IMR-90 (cell line): Measurements from ENCODE around the gene P2RX5. TPM values are rescaled to one million over a fixed set of nuclear protein-coding genes. Genes with fewer than 3 reads are reported as not detected.

Source experiments
- ATAC-seq: fragments of 200-7000 bp; cut with Tn5 transposase; 2 replicates; pipeline ENCODE4 v1.9.1; 2020; ENCODE audit warnings: low read depth, mild to moderate bottlenecking, moderate library complexity
- BruUV-seq: library from RNA; stranded (reverse); fragments of 400-500 nt; replicated peaks from 2 replicates; lab custom pipeline; 2021; lab: Mats Ljungman, UMichigan
- CTCF ChIA-PET: fragments of 300-600 bp; formaldehyde crosslinking; extraction: SDS; loops from one replicate; lab custom pipeline; 2021; ENCODE audit warnings: antibody characterized with exemption; lab: Yijun Ruan, JAX
- POLR2A ChIA-PET: fragments of 300-600 bp; sonication (Branson Sonifier 250); formaldehyde crosslinking; loops from one replicate; lab custom pipeline; 2022; ENCODE audit warnings: antibody characterized with exemption; ENCODE audit not compliant: unreplicated experiment; lab: Charles Lee
- DNase-seq: peaks from one replicate; pipeline ENCODE4 v3.0.0; 2013
- H2AFZ ChIP-seq: replicated peaks from 2 replicates; pipeline ENCODE3; 2013; ENCODE audit warnings: low read length, mild to moderate bottlenecking; ENCODE audit not compliant: poor library complexity
- H2AK5ac ChIP-seq: 2 replicates; pipeline ENCODE4 v1.6.1; 2013; ENCODE audit warnings: low read depth, low read length, inconsistent platforms
- H2AK9ac ChIP-seq: replicated peaks from 2 replicates; pipeline ENCODE3; 2013; ENCODE audit warnings: mild to moderate bottlenecking, low read depth, low read length, moderate library complexity; ENCODE audit not compliant: poor library complexity
- H2BK120ac ChIP-seq: 2 replicates; pipeline ENCODE4 v1.6.1; 2013; ENCODE audit warnings: low read depth, low read length, inconsistent platforms
- H2BK15ac ChIP-seq: 3 replicates; pipeline ENCODE4 v1.6.1; 2013; ENCODE audit warnings: low read depth, low read length, inconsistent platforms
- H2BK20ac ChIP-seq: 2 replicates; pipeline ENCODE4 v1.6.1; 2013; ENCODE audit warnings: low read depth, mild to moderate bottlenecking, inconsistent platforms, low read length, moderate library complexity
- H2BK5ac ChIP-seq: 2 replicates; pipeline ENCODE4 v1.6.1; 2013; ENCODE audit warnings: mild to moderate bottlenecking, low read depth, low read length, inconsistent platforms; ENCODE audit not compliant: poor library complexity, severe bottlenecking
- H3K14ac ChIP-seq: replicated peaks from 2 replicates; pipeline ENCODE4 v1.6.1; 2013; ENCODE audit warnings: low read depth, low read length, inconsistent platforms
- H3K18ac ChIP-seq: 2 replicates; pipeline ENCODE4 v1.6.1; 2013; ENCODE audit warnings: low read depth, low read length, control low read depth
- H3K23ac ChIP-seq: 2 replicates; pipeline ENCODE4 v1.6.1; 2013; ENCODE audit warnings: low read depth, low read length, inconsistent platforms
- H3K27ac ChIP-seq: 2 replicates; pipeline ENCODE4 v1.5.1; 2013; ENCODE audit warnings: mild to moderate bottlenecking, control low read depth, low read length; ENCODE audit not compliant: insufficient read depth
- H3K27me3 ChIP-seq: 2 replicates; pipeline ENCODE4 v1.6.1; 2013; ENCODE audit warnings: low read length; ENCODE audit not compliant: control insufficient read depth, insufficient read depth
- H3K36me3 ChIP-seq: 2 replicates; pipeline ENCODE4 v1.6.1; 2013; ENCODE audit warnings: low read length, mixed read lengths; ENCODE audit not compliant: control insufficient read depth, insufficient read depth
- H3K4ac ChIP-seq: 2 replicates; pipeline ENCODE4 v1.6.1; 2013; ENCODE audit warnings: low read depth, low read length, inconsistent platforms
- H3K4me1 ChIP-seq: 2 replicates; pipeline ENCODE4 v1.6.1; 2013; ENCODE audit warnings: low read length, mixed read lengths; ENCODE audit not compliant: control insufficient read depth, insufficient read depth
- H3K4me2 ChIP-seq: 2 replicates; pipeline ENCODE4 v1.6.1; 2013; ENCODE audit warnings: low read depth, mild to moderate bottlenecking, control low read depth, low read length, moderate library complexity
- H3K4me3 ChIP-seq: 2 replicates; pipeline ENCODE4 v1.5.1; 2013; ENCODE audit warnings: low read depth, mild to moderate bottlenecking, control low read depth, low read length, moderate library complexity; ENCODE audit not compliant: insufficient read depth
- H3K56ac ChIP-seq: 2 replicates; pipeline ENCODE4 v1.6.1; 2013; ENCODE audit warnings: low read length, inconsistent platforms; ENCODE audit not compliant: insufficient read depth; ENCODE audit errors: extremely low read depth
- H3K79me1 ChIP-seq, 2 experiments: 2 replicates each; pipeline ENCODE4 v1.6.1; 2013; ENCODE audit warnings: low read length in 2 of 2, inconsistent platforms in 1 of 2, low read depth in 1 of 2
- H3K9ac ChIP-seq: 2 replicates; pipeline ENCODE4 v1.6.1; 2013; ENCODE audit warnings: low read depth, low read length, control low read depth
- H3K9me1 ChIP-seq: 2 replicates; pipeline ENCODE4 v1.6.1; 2013; ENCODE audit warnings: low read length, inconsistent platforms; ENCODE audit not compliant: insufficient read depth
- H3K9me3 ChIP-seq: 2 replicates; pipeline ENCODE4 v1.6.1; 2013; ENCODE audit warnings: low read length; ENCODE audit not compliant: control insufficient read depth, insufficient read depth
- H4K20me1 ChIP-seq: 2 replicates; pipeline ENCODE4 v1.6.1; 2013; ENCODE audit warnings: low read length, inconsistent platforms; ENCODE audit not compliant: insufficient read depth
- H4K5ac ChIP-seq: 2 replicates; pipeline ENCODE4 v1.6.1; 2013; ENCODE audit warnings: mild to moderate bottlenecking, low read depth, low read length, control low read depth
- H4K8ac ChIP-seq, 2 experiments: 2 replicates each; pipeline ENCODE4 v1.6.1; 2013; ENCODE audit warnings: low read depth in 2 of 2, low read length in 2 of 2, control low read depth in 1 of 2, inconsistent platforms in 1 of 2
- H4K91ac ChIP-seq: 2 replicates; pipeline ENCODE4 v1.6.1; 2013; ENCODE audit warnings: low read depth, low read length, inconsistent platforms; ENCODE audit not compliant: insufficient read depth
- CHD1 ChIP-seq: IDR thresholded peaks from 2 replicates; pipeline ENCODE4 v1.6.1; 2012; ENCODE audit warnings: low read depth, low read length, improper control_type of control experiment
- MAZ ChIP-seq: IDR thresholded peaks from 2 replicates; pipeline ENCODE4 v1.6.1; 2012; ENCODE audit warnings: low read depth, mild to moderate bottlenecking, low read length, improper control_type of control experiment, moderate library complexity, borderline replicate concordance
- MXI1 ChIP-seq: IDR thresholded peaks from 2 replicates; pipeline ENCODE4 v1.6.1; 2012; ENCODE audit warnings: low read depth, mild to moderate bottlenecking, low read length, moderate library complexity, borderline replicate concordance
- NFE2L2 ChIP-seq: fragments of 150-350 bp; IDR thresholded peaks from 2 replicates; pipeline ENCODE4 v1.6.1; 2016; ENCODE audit warnings: low read depth, mild to moderate bottlenecking, low read length
- POLR2A ChIP-seq: IDR thresholded peaks from 2 replicates; pipeline ENCODE4 v1.6.1; 2012; ENCODE audit warnings: mild to moderate bottlenecking, low read depth, low read length
- RAD21 ChIP-seq: IDR thresholded peaks from 2 replicates; pipeline ENCODE4 v1.6.1; 2012; ENCODE audit warnings: low read length, improper control_type of control experiment
- RFX5 ChIP-seq: IDR thresholded peaks from 2 replicates; pipeline ENCODE4 v1.8.0; 2012; ENCODE audit warnings: low read depth, mild to moderate bottlenecking, low read length, moderate library complexity
- SMC3 ChIP-seq: fragments of 150-350 bp; IDR thresholded peaks from 2 replicates; pipeline ENCODE4 v1.6.1; 2016; ENCODE audit warnings: low read depth, mild to moderate bottlenecking, antibody characterized with exemption, low read length, moderate library complexity
- whole genome bisulfite sequencing, 2 experiments: methylation state at CpG; one replicate each; pipeline versions ENCODE4 v1.1.5 to v1.1.7; 2013; ENCODE audit warnings: missing lambda C conversion rate in 2 of 2; ENCODE audit not compliant: insufficient read length in 1 of 2; ENCODE audit errors: extremely low coverage in 2 of 2; 5-methylcytosine and 5-hydroxymethylcytosine counted together
- dilution Hi-C: fragments of 300-500 bp; cut with HindIII; formaldehyde crosslinking; loops from one replicate; pipeline ENCODE4 v1.14.3; 2018; ENCODE audit warnings: low sequenced_read_pairs; ENCODE audit not compliant: unreplicated experiment
- in situ Hi-C: fragments of 300-500 bp; cut with MboI; formaldehyde crosslinking; loops from 3 replicates; pipeline ENCODE4 v1.14.3; 2019; ENCODE audit warnings: low sequenced_read_pairs, inconsistent platforms, mixed read lengths
- intact Hi-C: fragments of 100-400 bp; cut with micrococcal nuclease; formaldehyde crosslinking; loops from 2 replicates; pipeline ENCODE4 v1.10.0; 2022
- polyA plus RNA-seq, 3 experiments: library from polyadenylated mRNA; depleted of rRNA; stranded (reverse); fragments of >200 nt; gene quantifications; 2 replicates each; pipeline ENCODE4 v1.2.3, GENCODE V29; 2012; ENCODE audit warnings: low replicate concordance in 1 of 3
- total RNA-seq: library from RNA; depleted of rRNA; stranded (reverse); fragments of >200 nt; gene quantifications from 2 replicates; pipeline ENCODE4 v1.2.3, GENCODE V29; 2012
- TF ChIP-seq, protein P1 (sequence below): fragments of 150-350 bp; IDR thresholded peaks from 2 replicates; pipeline ENCODE4 v1.6.1; 2017; ENCODE audit warnings: mild to moderate bottlenecking, antibody characterized with exemption, low read length, low read depth
- TF ChIP-seq, protein P2 (sequence below): fragments of 150-350 bp; IDR thresholded peaks from 2 replicates; pipeline ENCODE4 v1.6.1; 2016; ENCODE audit warnings: low read depth, mild to moderate bottlenecking, low read length, moderate library complexity, borderline replicate concordance

The P2RX5 gene
- total and polyA plus RNA-seq, 2 of the 4 experiments (the other 2 are of a cell fraction), result 1.8 to 3.7 TPM

- TF ChIP-seq SMC3, result no peak
- TF ChIP-seq MXI1, result peak; percentile 96
- TF ChIP-seq NFE2L2, result no peak
Observed at GRCh38 chr17:3723556-3724377, 27.8 kb upstream of the P2RX5 start, which contains the start of gene HASPIN (continued).

GRCh38 chr17:3723188-3723555, 27.2 kb upstream of the P2RX5 start:
- H2BK20ac ChIP-seq, result no peak overlapping the region
- peak overlapping the region; percentile 98 for H3K9ac ChIP-seq
- DNase-seq (no peak), ATAC-seq (no peak; the same call in 1 of the 2 replicates)
- H3K4me2 ChIP-seq, result peak overlapping the region; percentile 97
- BruUV-seq, result TSS peak; percentile 63
- TF ChIP-seq, protein P1, sequence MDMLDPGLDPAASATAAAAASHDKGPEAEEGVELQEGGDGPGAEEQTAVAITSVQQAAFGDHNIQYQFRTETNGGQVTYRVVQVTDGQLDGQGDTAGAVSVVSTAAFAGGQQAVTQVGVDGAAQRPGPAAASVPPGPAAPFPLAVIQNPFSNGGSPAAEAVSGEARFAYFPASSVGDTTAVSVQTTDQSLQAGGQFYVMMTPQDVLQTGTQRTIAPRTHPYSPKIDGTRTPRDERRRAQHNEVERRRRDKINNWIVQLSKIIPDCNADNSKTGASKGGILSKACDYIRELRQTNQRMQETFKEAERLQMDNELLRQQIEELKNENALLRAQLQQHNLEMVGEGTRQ, result no peak
- no peak for TF ChIP-seq POLR2A
- no peak for TF ChIP-seq NFE2L2
- TF ChIP-seq MXI1, result no peak
- no peak for TF ChIP-seq RAD21
- no peak for TF ChIP-seq MAZ
- TF ChIP-seq RFX5, result no peak
- TF ChIP-seq SMC3, result no peak
- TF ChIP-seq, protein P2, sequence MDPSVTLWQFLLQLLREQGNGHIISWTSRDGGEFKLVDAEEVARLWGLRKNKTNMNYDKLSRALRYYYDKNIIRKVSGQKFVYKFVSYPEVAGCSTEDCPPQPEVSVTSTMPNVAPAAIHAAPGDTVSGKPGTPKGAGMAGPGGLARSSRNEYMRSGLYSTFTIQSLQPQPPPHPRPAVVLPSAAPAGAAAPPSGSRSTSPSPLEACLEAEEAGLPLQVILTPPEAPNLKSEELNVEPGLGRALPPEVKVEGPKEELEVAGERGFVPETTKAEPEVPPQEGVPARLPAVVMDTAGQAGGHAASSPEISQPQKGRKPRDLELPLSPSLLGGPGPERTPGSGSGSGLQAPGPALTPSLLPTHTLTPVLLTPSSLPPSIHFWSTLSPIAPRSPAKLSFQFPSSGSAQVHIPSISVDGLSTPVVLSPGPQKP, result no peak
- TF ChIP-seq CHD1, result no peak
- peaks cover 2% of the 10 kb centered on the region for H3K36me3 ChIP-seq
- ChIA-PET CTCF (interaction anchor here (1.4 kb wide), 1 partner anchor 14 kb away, joined by 9 read pairs; no protein-coding TSS in a partner anchor), POLR2A (no interaction called here)
- peak overlapping the region; percentile 94 for H3K4me3 ChIP-seq
- peaks cover 16% of the 10 kb centered on the region for H4K20me1 ChIP-seq
- H2BK120ac ChIP-seq, result peak overlapping the region; percentile 73; the same call in 1 of the 2 replicates
- peak overlapping the region; percentile 90 for H2AK5ac ChIP-seq
- peak overlapping the region; percentile 98 for H2BK5ac ChIP-seq
- 0% methylated on average over 5 of the region's 13 CpGs; no CpG with 5 or more reads in 1 of the 2 experiments for WGBS, 2 experiments
- H4K91ac ChIP-seq, result peak overlapping the region; percentile 99
- peaks cover 20% of the 10 kb centered on the region for H3K4me1 ChIP-seq
- H3K4ac ChIP-seq, result peak overlapping the region; percentile 98
- H3K18ac ChIP-seq, result peak overlapping the region; percentile 98
- peaks cover 8% of the 10 kb centered on the region for H3K9me1 ChIP-seq
- peak overlapping the region; percentile 92 to 100 for H4K8ac ChIP-seq
- peak overlapping the region; percentile 98 for H3K14ac ChIP-seq
- H2BK15ac ChIP-seq, result peak overlapping the region; percentile 86; the same call in 1 of the 3 replicates
- peak overlapping the region; percentile 95; the same call in 1 of the 2 replicates for H3K23ac ChIP-seq
- H3K56ac ChIP-seq, result peak overlapping the region; percentile 88
- H2AFZ ChIP-seq, result peak overlapping the region; percentile 98
- no peaks in the 10 kb centered on the region for H3K9me3 ChIP-seq
- in situ Hi-C loops, result no loop called here
- peak overlapping the region; percentile 98 for H4K5ac ChIP-seq
- no peaks in the 10 kb centered on the region for H3K27me3 ChIP-seq
- H3K79me1 ChIP-seq, result peaks cover 20 to 61% of the 10 kb centered on the region in 2 experiments
- peak overlapping the region; percentile 98 for H3K27ac ChIP-seq
- dilution Hi-C loops, result no loop called here
- intact Hi-C loops, result loop anchor here (5.0 kb wide), 2 partner anchors 41 to 56 kb away; partner anchors contain the start of genes EMC6 and TAX1BP3
- H2AK9ac ChIP-seq, result peak overlapping the region; percentile 90
